NCI-H2081 treated with DMSO at 0.1 percent for 48 hours (cell line): Measurements from ENCODE around the gene MS4A18.

Experiments used
- DNase-seq: peaks from one replicate; lab custom pipeline; 2025; lab: John Stamatoyannopoulos, UW

Gene MS4A18

GRCh38 chr11:60788401-60789125, 64.0 kb downstream of the MS4A18 start:
- DNase-seq: peak; percentile 29

DNA sequence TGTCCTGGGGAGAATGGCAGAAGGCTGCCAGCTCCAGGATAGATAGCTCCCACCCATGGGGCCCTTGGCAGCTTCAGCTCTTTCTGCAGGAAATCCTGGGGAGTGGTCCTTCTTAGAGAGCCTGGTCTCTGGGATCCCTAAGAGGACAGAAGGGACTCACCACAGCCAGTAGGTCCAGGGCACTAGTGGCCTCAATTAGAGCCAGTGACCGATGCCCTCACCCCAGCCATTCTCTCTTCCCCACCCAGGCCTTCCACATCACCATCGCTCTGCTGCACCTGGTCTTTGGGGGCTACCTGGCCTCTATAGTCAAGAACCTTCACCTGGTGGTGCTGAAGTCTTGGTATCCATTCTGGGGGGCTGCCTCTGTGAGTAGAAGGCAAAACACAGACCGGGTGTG, 66.2 kb downstream of the MS4A18 start:
- DNase-seq: no peak

DNA sequence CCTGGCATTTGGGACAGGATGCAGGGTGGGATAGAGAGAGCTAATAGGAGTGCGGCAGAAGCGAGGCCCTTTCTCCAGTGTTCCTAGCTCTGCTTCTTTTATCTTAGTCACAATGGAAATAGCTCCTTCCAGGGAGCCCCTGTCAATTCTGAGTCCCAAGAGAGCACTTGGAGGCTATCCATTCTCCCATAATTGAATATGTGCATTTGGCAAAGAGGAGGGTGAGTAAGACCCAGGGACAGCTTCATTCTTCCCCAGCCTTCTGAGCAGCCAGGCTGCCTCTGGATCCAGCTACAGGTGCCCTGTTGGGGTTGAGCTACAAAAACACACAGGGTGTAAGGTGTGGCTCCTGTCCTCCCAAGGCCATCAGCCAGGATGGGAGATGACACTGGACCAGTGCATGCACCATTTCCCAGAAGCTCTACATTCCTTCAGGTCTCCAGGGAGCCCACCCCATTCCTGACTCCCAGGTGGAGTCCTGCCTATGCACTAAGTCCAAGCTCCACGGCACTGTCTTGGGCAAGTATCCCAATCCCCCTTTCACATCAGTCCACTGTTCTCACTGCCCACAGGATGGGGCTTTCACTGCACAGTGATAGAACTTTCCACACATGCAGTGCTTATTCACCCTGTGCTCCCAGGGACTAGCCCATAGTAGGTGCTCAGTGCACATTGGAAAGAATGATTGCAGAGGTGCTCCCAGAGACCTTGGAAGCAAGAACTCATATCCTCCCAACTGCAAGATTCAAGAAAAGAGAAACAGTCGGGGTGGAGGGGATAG, 66.8 kb downstream of the MS4A18 start:
- DNase-seq: no peak

DNA sequence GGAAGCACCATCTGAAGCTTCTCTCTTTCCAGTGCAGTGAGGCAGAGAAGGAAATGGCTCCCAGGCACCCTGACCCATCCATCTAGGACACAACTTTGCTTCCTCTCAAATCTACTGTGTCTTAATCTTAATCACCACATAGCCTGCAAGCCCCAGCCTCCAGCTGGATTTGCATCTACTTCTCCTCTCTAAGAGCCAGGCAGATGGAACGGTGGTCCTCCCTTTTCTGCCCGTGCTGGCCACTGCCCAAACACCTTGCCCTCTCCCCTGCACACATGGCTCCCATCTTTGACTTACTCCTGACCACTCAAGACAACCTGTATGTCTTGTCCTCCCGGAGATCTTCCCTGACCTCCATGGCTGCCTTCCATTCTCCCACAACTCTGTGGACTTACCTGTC, 68.0 kb downstream of the MS4A18 start:
- DNase-seq: no peak
